ENCODE results near the gene PBOV1.

The PBOV1 gene

GRCh38 chr6:138218449-138218848 is at the start of gene PBOV1:
TSS of gene PBOV1 (minus strand) at chr6:138218491. CDS start at chr6:138218395, 96 bp downstream.
- no peak for DNase-seq (ENCODE audit: extremely low read depth in 1 of 2, low read depth in 1 of 2)

- DNase-seq (ENCODE audit: extremely low read depth in 1 of 2, low read depth in 1 of 2), result no peak
Measured at GRCh38 chr6:138266095-138266494, 47.8 kb upstream of the PBOV1 start.

- DNase-seq (ENCODE audit: extremely low read depth in 1 of 2, low read depth in 1 of 2), result no peak
Measured at GRCh38 chr6:138264372-138264880, 46.1 kb upstream of the PBOV1 start.

- no peak for DNase-seq (ENCODE audit: extremely low read depth in 1 of 2, low read depth in 1 of 2)
Measured at GRCh38 chr6:138263963-138264362, 45.7 kb upstream of the PBOV1 start.

GRCh38 chr6:138261116-138261780 is 43.0 kb upstream of the PBOV1 start:
- no peak for DNase-seq (ENCODE audit: extremely low read depth in 1 of 2, low read depth in 1 of 2)

- DNase-seq (ENCODE audit: extremely low read depth in 1 of 2, low read depth in 1 of 2), result no peak
Measured at GRCh38 chr6:138258991-138259390, 40.7 kb upstream of the PBOV1 start.

GRCh38 chr6:138258197-138258596 is 39.9 kb upstream of the PBOV1 start:
- no peak for DNase-seq (ENCODE audit: extremely low read depth in 1 of 2, low read depth in 1 of 2)

- no peak for DNase-seq (ENCODE audit: extremely low read depth in 1 of 2, low read depth in 1 of 2)
Measured at GRCh38 chr6:138257638-138258040, 39.3 kb upstream of the PBOV1 start.

GRCh38 chr6:138255443-138255842 is 37.2 kb upstream of the PBOV1 start:
- DNase-seq (ENCODE audit: extremely low read depth in 1 of 2, low read depth in 1 of 2), result no peak

- no peak for DNase-seq (ENCODE audit: extremely low read depth in 1 of 2, low read depth in 1 of 2)
Measured at GRCh38 chr6:138253731-138254130, 35.4 kb upstream of the PBOV1 start.

GRCh38 chr6:138250513-138251247 is 32.4 kb upstream of the PBOV1 start:
- no peak for DNase-seq (ENCODE audit: extremely low read depth in 1 of 2, low read depth in 1 of 2)

- no peak for DNase-seq (ENCODE audit: extremely low read depth in 1 of 2, low read depth in 1 of 2)
Measured at GRCh38 chr6:138250053-138250452, 31.8 kb upstream of the PBOV1 start.

- no peak for DNase-seq (ENCODE audit: extremely low read depth in 1 of 2, low read depth in 1 of 2)
Measured at GRCh38 chr6:138248878-138249277, 30.6 kb upstream of the PBOV1 start.

- DNase-seq (ENCODE audit: extremely low read depth in 1 of 2, low read depth in 1 of 2), result no peak
Measured at GRCh38 chr6:138248011-138248410, 29.7 kb upstream of the PBOV1 start.

GRCh38 chr6:138246650-138247440 is 28.6 kb upstream of the PBOV1 start:
- no peak for DNase-seq (ENCODE audit: extremely low read depth in 1 of 2, low read depth in 1 of 2)

- no peak for DNase-seq (ENCODE audit: extremely low read depth in 1 of 2, low read depth in 1 of 2)
Measured at GRCh38 chr6:138245751-138246150, 27.5 kb upstream of the PBOV1 start.

- DNase-seq (ENCODE audit: extremely low read depth in 1 of 2, low read depth in 1 of 2), result no peak
Measured at GRCh38 chr6:138242987-138243592, 24.8 kb upstream of the PBOV1 start.

- no peak for DNase-seq (ENCODE audit: extremely low read depth in 1 of 2, low read depth in 1 of 2)
Measured at GRCh38 chr6:138241934-138242333, 23.6 kb upstream of the PBOV1 start.

- DNase-seq (ENCODE audit: extremely low read depth in 1 of 2, low read depth in 1 of 2), result no peak
Measured at GRCh38 chr6:138241381-138241780, 23.1 kb upstream of the PBOV1 start.

- DNase-seq (ENCODE audit: extremely low read depth in 1 of 2, low read depth in 1 of 2), result no peak
Measured at GRCh38 chr6:138240476-138241245, 22.4 kb upstream of the PBOV1 start.

Data from activated CD8-positive, alpha-beta memory T cell treated with anti-CD3 and anti-CD28 coated beads for 1 hour (primary cell).